OCI-LY3 (cell line): ENCODE measurements around the gene ZNF366.

ENCODE experiments used
- H2AFZ ChIP-seq: fragments of 200-600, 300-600 bp; shearing (Covaris generic); 2 replicates; pipeline ENCODE4 v1.6.0; 2014; ENCODE audit warnings: antibody characterized with exemption, low read depth, low read length
- H3K27ac ChIP-seq: fragments of 200-600, 300-600 bp; sonication (generic); 2 replicates; pipeline ENCODE4 v1.5.1; 2014; ENCODE audit warnings: mild to moderate bottlenecking, low read length, moderate library complexity, mixed read lengths
- H3K27me3 ChIP-seq: fragments of 200-600, 300-600 bp; sonication (generic); 2 replicates; pipeline ENCODE4 v1.6.1; 2014; ENCODE audit warnings: low read depth, low read length, mixed read lengths
- H3K36me3 ChIP-seq: fragments of 200-600, 300-600 bp; sonication (generic); replicated peaks from 2 replicates; pipeline ENCODE3; 2014; ENCODE audit warnings: low read depth, low read length, mixed read lengths
- H3K4me1 ChIP-seq: fragments of 300-600, 200-600 bp; sonication (generic); 2 replicates; pipeline ENCODE4 v1.6.1; 2014; ENCODE audit warnings: low read length, mixed read lengths
- H3K4me2 ChIP-seq: fragments of 200-600, 300-600 bp; sonication (generic); 2 replicates; pipeline ENCODE4 v1.6.1; 2014; ENCODE audit warnings: low read length, mixed read lengths
- H3K4me3 ChIP-seq: fragments of 300-600, 200-600 bp; sonication (generic); 2 replicates; pipeline ENCODE4 v1.5.1; 2014; ENCODE audit warnings: antibody characterized with exemption, mild to moderate bottlenecking, low read length, moderate library complexity
- H3K79me2 ChIP-seq: fragments of 300-600, 200-600 bp; shearing (Covaris generic); 2 replicates; pipeline ENCODE4 v1.6.1; 2014; ENCODE audit warnings: mild to moderate bottlenecking, low read length, mixed read lengths
- H3K9ac ChIP-seq: fragments of 300-600, 200-600 bp; shearing (Covaris generic); 2 replicates; pipeline ENCODE4 v1.6.0; 2014; ENCODE audit warnings: mild to moderate bottlenecking, low read length, moderate library complexity
- H3K9me3 ChIP-seq: fragments of 200-600, 300-600 bp; shearing (Covaris generic); 2 replicates; pipeline ENCODE4 v1.6.1; 2014; ENCODE audit warnings: low read length, mixed read lengths; ENCODE audit not compliant: insufficient read depth
- H4K20me1 ChIP-seq: fragments of 200-600, 300-600 bp; sonication (generic); 2 replicates; pipeline ENCODE4 v1.6.1; 2016; ENCODE audit warnings: low read length, mixed read lengths; ENCODE audit not compliant: insufficient read depth
- CTCF ChIP-seq: fragments of 200-600, 300-600 bp; sonication (generic); IDR thresholded peaks from 2 replicates; pipeline ENCODE4 v1.5.1; 2014; ENCODE audit warnings: antibody characterized with exemption, low read length, low read depth
- EZH2phosphoT487 ChIP-seq: fragments of 200-600 bp; shearing (Covaris generic); IDR thresholded peaks from 2 replicates; pipeline ENCODE4 v1.6.1; 2018; ENCODE audit warnings: antibody characterized with exemption, mixed run types, low read depth

ZNF366 gene

GRCh38 chr5:72465601-72466563 is 41.3 kb downstream of the ZNF366 start:
- Histone ChIP-seq H3K27me3 (no peaks in the 10 kb centered on the region; the same call in 1 of the 2 replicates), H3K27ac (no peak overlapping the region), H3K36me3 (no peaks in the 10 kb centered on the region), H4K20me1 (no peaks in the 10 kb centered on the region), H3K4me3 (peak overlapping the region; percentile 56), H3K9ac (no peak overlapping the region), H3K4me2 (peak overlapping the region; percentile 79), H3K79me2 (no peaks in the 10 kb centered on the region), H3K9me3 (no peaks in the 10 kb centered on the region), H3K4me1 (peaks cover 22% of the 10 kb centered on the region), H2AFZ (no peak overlapping the region)
- TF ChIP-seq CTCF (no peak), EZH2phosphoT487 (no peak)

GRCh38 chr5:72465066-72465465 is 42.1 kb downstream of the ZNF366 start:
- no peaks in the 10 kb centered on the region for H3K9me3 ChIP-seq
- peaks cover 22% of the 10 kb centered on the region for H3K4me1 ChIP-seq
- H3K27me3 ChIP-seq = no peaks in the 10 kb centered on the region
- peak overlapping the region; percentile 79 for H3K4me2 ChIP-seq
- H3K36me3 ChIP-seq = no peaks in the 10 kb centered on the region
- H3K9ac ChIP-seq = no peak overlapping the region
- no peaks in the 10 kb centered on the region for H4K20me1 ChIP-seq
- peak overlapping the region; percentile 56 for H3K4me3 ChIP-seq
- no peak for TF ChIP-seq EZH2phosphoT487
- TF ChIP-seq CTCF = no peak
- no peak overlapping the region for H3K27ac ChIP-seq
- no peaks in the 10 kb centered on the region for H3K79me2 ChIP-seq
- H2AFZ ChIP-seq = no peak overlapping the region

- H3K79me2 ChIP-seq = no peaks in the 10 kb centered on the region
- H3K9ac ChIP-seq = no peak overlapping the region
- no peaks in the 10 kb centered on the region for H3K27me3 ChIP-seq
- H3K27ac ChIP-seq = no peak overlapping the region
- no peaks in the 10 kb centered on the region for H3K9me3 ChIP-seq
- H2AFZ ChIP-seq = no peak overlapping the region
- H3K4me2 ChIP-seq = no peak overlapping the region
- no peak for TF ChIP-seq CTCF
- no peak for TF ChIP-seq EZH2phosphoT487
- no peaks in the 10 kb centered on the region for H3K36me3 ChIP-seq
- no peaks in the 10 kb centered on the region for H4K20me1 ChIP-seq
- H3K4me3 ChIP-seq = no peak overlapping the region
- H3K4me1 ChIP-seq = peaks cover 22% of the 10 kb centered on the region
These were observed 43.1 kb downstream of the ZNF366 start for GRCh38 chr5:72464071-72464470.

- Histone ChIP-seq H3K4me3 (no peak overlapping the region), H3K79me2 (no peaks in the 10 kb centered on the region), H3K9me3 (no peaks in the 10 kb centered on the region), H3K27ac (no peak overlapping the region), H4K20me1 (no peaks in the 10 kb centered on the region), H3K4me2 (no peak overlapping the region), H3K36me3 (no peaks in the 10 kb centered on the region), H2AFZ (no peak overlapping the region), H3K4me1 (peaks cover 19% of the 10 kb centered on the region), H3K9ac (no peak overlapping the region), H3K27me3 (no peaks in the 10 kb centered on the region)
- TF ChIP-seq EZH2phosphoT487 (no peak), CTCF (no peak)
These were observed 43.7 kb downstream of the ZNF366 start for GRCh38 chr5:72463449-72464052.
